ENCODE data around the gene PLD1. TPM values are rescaled to one million over a fixed set of nuclear protein-coding genes. Genes with fewer than 3 reads are reported as not detected.

PLD1 gene
- total and polyA plus RNA-seq, 10 of the 15 experiments (the other 5 are each of a cell fraction or from before 2014, with no cell fraction given), result 2.9 to 108 (median 3.6) TPM

- RAD21 ChIA-PET (ENCODE audit: unreplicated experiment), result no interaction called here
- no peaks in the 10 kb centered on the region for H4K20me1 ChIP-seq (ENCODE audit: control insufficient read depth, insufficient read depth)
These were observed 10.8 kb downstream of the PLD1 start for GRCh38 chr3:171799501-171799900.

More at GRCh38 chr3:171799501-171799900, 10.8 kb downstream of the PLD1 start:
- no peak for ATAC-seq
- H3K4me2 ChIP-seq (ENCODE audit: control insufficient read depth, insufficient read depth), result no peak overlapping the region
- POLR2A ChIA-PET, result no interaction called here
- H3K9ac ChIP-seq (ENCODE audit: control insufficient read depth, insufficient read depth, low read length), result no peak overlapping the region
- no peaks in the 10 kb centered on the region for H3K27me3 ChIP-seq (replicated peaks in 1 of 2; ENCODE audit: control insufficient read depth in 2 of 2, insufficient read depth in 2 of 2, low read length in 1 of 2)
- no peak overlapping the region for H3K4me3 ChIP-seq
- CTCF ChIA-PET, result no interaction called here
- SMC1A ChIA-PET (ENCODE audit: uncharacterized antibody, unreplicated experiment), result no interaction called here
- WGBS (ENCODE audit: insufficient coverage, insufficient replicate concordance, low lambda C conversion rate, missing lambda C conversion rate), result 44% methylated on average over 1 of the region's 1 CpG
- no peaks in the 10 kb centered on the region; the same call in 2 of the 3 replicates for H3K9me3 ChIP-seq (replicated peaks; ENCODE audit: control insufficient read depth, insufficient read depth, low read length)
- H3K4me1 ChIP-seq (ENCODE audit: control insufficient read depth, insufficient read depth, low read length), result peaks cover 8% of the 10 kb centered on the region; the same call in 1 of the 2 replicates
- TF ChIP-seq ATF2 (IDR thresholded peaks at IDR 0.05; ENCODE audit: low read length) (no peak), LARP7 (IDR thresholded peaks at IDR 0.05) (0 out of 2 replicates have a peak, but pooled peaks have one; percentile 41), USF1 (IDR thresholded peaks at IDR 0.05; ENCODE audit: borderline replicate concordance, extremely low read length, insufficient read depth, low read depth, low read length) (no peak)
- no peak for DNase-seq (ENCODE audit: low read depth, low spot score)
- no peak overlapping the region; the same call in 1 of the 2 replicates for H3K27ac ChIP-seq (ENCODE audit: control insufficient read depth, insufficient read depth)
- H2AFZ ChIP-seq (ENCODE audit: control insufficient read depth, low read depth, low read length), result no peak overlapping the region
- in situ Hi-C loops (cut with MboI), result no loop called here
- FAIRE-seq, result no peak
- no TSS peak for BruUV-seq (replicated peaks)
- intact Hi-C loops (cut with micrococcal nuclease; ENCODE audit: unreplicated experiment), result loop anchor here (5.0 kb wide), 1 partner anchor 338 kb away; no protein-coding TSS in a partner anchor
- H3K36me3 ChIP-seq (ENCODE audit: control insufficient read depth in 2 of 2, insufficient read depth in 2 of 2, low read length in 1 of 2), result no peaks in the 10 kb centered on the region
- peaks cover 13% of the 10 kb centered on the region for H3K79me2 ChIP-seq (ENCODE audit: control insufficient read depth, insufficient read depth, low read length)

All from GM12878 (cell line).